GM12801 (cell line): ENCODE data around the gene EVC.

Experiments used
- CTCF ChIP-seq: IDR thresholded peaks from one replicate; pipeline ENCODE4 v1.5.1; 2011; ENCODE audit warnings: control low read depth; ENCODE audit not compliant: insufficient read length; ENCODE audit errors: extremely low read depth

Gene EVC

DNA sequence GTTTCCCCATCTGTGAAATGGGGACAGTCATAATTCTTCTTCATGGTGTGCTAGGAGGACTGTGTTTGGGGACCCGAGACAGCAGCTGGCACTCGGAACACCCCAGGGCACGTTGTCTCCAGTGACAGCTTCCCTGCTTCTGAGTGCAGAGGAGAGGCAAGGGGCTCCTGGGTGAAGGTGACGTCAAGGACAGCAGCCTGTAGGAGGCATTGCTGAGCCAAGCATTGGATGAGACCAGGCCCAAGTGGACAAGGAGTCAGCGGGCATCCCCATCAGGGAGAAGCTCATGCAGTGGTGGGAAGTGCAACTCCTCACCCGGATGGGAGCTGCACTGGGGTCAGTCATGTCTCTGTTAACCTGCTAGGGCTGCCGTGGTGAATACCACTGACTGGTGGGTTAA, 46.1 kb downstream of the EVC start:
- TF ChIP-seq CTCF = no peak

GRCh38 chr4:5757536-5757935, 46.5 kb downstream of the EVC start:
- TF ChIP-seq CTCF = no peak

- TF ChIP-seq CTCF = no peak
Measured at GRCh38 chr4:5757954-5758353, 47.0 kb downstream of the EVC start.

DNA sequence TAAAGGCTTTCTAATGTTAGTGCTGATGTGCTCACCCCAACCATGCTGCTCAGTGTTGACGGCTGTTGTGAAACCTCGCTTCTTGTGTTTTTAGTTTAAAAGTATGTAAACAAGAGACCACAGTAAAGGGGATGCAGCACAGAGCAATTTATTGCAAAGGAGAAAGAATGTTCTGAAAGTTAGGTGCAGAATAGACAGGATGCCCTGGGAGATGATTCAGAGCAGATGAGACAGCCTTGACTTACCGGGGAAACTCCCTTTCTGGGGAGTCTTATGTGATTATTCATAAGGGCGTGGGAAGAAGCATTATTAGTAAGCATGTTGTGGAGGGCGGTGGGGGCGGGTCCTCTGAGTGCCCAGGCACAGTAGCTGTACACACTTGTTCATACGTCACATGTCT, 47.7 kb downstream of the EVC start:
- TF ChIP-seq CTCF = no peak

GRCh38 chr4:5759236-5760075, 48.5 kb downstream of the EVC start:
- no peak for TF ChIP-seq CTCF

GRCh38 chr4:5760246-5760645, 49.2 kb downstream of the EVC start:
- TF ChIP-seq CTCF = no peak

GRCh38 chr4:5760936-5761480, 50.0 kb downstream of the EVC start:
- no peak for TF ChIP-seq CTCF
